ENCODE data around the gene CCDC121.
"Not testable (repeated sequence)": the region's sequence is repeated elsewhere in the genome, so short reads cannot be mapped to it uniquely, and the experiment has no call there.

Gene CCDC121

DNA sequence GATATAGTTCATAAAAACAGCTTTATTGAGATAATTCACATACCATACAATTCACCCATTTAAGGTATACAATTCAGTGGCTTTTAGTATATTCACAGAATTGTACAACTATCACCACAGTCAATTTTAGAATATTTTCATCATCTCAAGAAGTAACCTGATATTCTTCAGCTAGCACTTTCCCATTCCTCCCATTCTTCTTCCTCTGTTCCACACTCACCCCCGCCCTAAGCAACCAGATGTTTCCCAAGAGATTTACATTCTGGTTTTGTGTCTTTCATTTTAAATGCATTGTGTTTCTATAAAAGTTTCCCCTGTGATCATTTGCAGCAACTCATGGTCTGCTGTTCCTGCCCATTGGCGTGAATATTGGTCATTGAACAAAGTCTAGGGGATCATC, 5.5 kb upstream of the CCDC121 start:
- no peak for DNase-seq

DNA sequence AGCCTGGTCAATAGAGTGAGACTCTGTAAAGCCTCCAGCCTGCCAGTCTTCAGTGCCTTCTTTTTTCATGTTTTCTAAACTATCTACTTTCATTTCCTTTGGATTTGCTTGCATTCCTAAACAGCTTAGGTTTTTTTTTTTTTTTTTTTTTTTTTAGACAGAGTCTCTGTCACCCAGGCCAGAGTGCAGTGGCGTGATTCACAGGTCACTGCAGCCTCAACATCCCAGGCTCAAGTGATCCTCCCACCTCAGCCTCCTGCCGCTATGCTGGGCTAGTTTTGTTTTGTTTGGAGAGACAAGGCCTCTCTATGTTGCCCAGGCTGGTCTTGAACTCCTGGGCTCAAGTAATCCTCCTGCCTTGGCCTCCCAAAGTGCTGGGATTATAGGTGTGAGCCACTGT, 1.4 kb upstream of the CCDC121 start:
- not testable (repeated sequence) for DNase-seq

DNA sequence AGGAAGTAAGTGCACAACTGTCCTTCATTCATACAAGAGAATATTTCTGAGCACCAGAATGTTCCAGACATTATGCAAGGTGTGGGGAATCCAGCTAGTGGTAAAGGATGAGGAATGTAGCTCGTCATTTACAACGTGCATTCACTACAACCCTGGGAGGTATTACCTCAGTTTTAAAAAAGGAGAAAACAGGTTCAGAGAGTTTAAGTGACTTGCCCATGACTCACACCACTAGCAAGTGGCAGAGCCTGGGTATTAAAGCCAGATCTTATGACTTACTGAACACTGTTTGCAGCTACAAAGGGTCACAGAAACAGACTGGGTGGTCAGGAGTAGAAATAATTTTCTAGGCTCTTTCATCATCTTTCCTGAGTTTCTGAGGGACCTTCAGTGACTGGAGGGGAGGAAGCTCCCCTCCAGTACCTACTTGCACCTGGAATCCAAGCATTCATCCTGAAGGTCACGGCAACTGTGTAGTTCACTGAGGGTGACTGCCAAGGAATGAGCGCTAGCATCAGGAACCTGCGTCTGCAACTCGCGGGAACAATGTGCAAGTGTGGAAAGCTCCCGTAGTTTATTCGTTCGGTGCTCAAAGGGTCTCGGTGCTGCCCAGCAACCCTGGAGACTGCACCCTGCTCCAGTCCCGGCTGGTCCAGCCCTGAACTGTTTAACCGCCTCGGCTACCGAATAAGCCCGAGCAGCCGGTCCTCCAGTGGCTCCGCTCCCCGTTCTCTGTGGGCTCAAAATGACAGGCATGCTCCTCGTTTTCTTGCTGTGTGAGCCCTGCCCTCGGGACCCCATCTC, 647 bp downstream of the CCDC121 start:
- DNase-seq = no peak

DNA sequence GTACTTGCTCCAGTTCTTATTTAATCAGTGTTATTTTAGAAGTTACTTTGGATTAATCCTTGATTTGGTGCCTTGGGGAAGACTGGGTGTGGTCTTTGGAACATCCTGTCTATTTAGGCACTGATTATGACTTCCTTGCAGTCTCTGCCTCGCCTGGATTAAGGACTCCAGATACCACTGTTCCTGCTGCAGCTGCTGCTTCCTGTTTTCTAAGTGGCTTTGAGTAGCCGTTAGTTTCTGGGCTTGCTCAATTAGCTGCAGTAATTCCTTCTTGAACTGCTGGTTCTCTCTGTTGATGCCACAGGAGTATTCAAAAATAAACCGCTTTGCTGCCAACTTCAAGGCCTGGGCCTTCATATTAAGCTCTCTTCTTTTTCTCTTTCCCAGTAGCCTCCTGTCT, 1.9 kb downstream of the CCDC121 start:
- not testable (repeated sequence) for DNase-seq

DNA sequence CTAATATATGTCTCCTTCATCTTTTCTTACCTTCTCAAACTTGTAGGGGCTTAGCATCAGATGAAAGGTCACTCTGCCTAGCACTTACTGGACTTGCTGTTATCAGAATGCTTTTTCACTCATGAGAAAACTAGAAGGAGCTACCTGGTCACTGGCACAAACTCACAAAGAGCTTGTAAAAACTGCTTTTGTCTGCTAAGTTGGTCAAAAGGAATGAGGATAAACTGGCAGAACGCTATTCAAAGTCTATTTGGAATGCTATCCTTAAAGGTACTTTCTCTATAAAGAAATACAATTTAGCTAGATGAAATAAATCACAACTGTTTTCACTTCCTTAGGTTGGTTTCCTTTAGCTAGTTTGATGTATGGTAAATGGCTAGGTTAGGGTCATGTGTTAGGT, 2.5 kb downstream of the CCDC121 start:
- not testable (repeated sequence) for DNase-seq

DNA sequence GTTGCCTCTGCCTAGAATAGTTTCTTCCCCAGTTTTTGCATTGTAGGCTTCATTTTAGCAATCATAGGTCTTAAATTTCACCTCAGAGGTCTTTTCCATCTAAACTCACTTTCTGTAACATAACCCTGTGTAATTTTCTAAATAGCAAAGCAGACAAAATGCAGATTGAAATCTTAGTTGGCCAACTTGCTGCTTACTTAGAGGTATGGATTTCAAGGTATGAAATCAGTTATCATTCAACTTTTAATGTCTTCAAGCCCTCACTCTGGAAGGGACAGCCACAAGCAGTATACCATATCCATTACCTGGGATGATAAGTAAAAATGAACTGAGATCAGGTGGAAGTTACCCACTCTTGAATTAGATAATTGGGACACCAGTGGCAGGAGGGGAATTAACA, 3.9 kb downstream of the CCDC121 start:
- DNase-seq = no peak

DNA sequence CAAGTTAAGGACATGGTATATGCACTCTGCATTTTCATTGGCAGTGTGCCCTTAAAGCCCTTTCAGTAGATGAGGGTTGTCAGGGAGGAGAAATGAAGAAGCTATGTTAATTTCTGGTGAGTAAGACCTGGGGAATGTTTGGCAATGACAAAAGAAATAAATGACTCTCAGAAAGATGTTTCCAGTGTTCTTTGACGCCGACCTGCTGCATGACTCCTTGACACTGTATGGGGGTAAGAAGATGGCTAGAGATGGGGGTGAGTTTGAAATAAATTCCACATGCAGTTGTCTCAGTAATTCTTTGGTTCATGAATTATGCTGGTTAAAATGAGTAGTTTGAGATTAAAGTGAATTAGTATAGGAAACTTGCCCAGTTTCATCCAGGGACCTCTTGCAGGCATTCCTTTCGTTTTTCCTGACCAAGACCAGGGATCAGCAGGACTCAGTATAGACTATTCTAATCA, 5.9 kb downstream of the CCDC121 start:
- DNase-seq = no peak

DNA sequence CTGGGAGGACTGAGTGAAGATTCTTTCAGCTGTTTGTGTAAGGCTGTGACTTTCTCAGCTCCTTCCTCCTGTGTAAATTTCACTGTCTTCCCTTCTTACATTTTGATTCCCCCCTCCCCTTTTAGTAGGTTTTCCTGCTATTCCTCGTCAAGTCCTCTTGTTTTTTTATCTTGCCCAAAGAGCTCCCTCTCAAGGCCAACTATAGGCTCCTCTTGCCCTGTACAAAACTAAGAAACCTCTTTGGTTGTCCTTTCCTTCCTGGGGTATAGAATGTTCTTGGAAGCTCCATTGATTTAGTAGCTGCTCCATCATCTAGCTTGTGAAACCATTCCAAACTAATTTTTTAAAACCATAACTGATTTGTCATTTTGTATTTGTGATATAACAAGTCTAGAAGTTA, 7.3 kb downstream of the CCDC121 start:
- no peak for DNase-seq

DNA sequence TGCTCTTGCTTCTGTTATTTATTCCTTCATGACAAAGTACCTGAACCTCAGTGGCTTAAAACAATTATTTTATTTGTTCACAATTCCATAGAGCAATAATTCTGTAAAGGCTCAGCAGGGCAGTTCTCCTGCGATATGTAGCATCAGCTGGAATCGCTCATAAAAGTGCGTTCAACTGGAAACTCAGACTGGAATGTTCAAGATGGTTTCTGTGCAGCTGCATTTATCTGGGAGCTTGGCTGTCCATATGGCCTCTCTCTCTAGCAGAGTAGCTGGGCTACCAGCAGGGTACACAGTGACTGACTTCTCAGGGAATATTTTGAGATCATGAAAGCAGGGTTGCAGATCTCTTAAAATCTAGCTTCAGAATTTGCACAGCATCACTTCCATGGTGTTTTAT, 13.5 kb downstream of the CCDC121 start:
- no peak for DNase-seq

DNA sequence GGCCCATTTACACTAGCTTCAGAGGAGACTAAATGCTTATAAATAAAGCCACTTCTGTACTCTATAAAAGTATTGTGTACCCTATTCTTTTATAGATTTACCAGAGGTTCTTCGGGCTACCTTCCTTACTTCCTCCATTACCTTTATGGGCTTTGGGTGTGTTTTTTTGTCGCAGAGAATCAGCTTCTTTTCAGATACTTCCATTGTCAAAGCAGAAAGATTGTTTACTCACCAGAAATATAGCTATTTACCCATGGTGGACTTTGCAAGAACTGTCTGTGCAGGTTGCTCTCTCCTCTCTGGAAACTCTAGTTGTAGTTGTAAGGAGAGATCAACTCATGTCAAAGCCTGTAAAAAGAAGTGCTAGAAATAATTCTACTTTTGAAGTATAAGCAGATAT, 14.8 kb downstream of the CCDC121 start:
- no peak for DNase-seq

DNA sequence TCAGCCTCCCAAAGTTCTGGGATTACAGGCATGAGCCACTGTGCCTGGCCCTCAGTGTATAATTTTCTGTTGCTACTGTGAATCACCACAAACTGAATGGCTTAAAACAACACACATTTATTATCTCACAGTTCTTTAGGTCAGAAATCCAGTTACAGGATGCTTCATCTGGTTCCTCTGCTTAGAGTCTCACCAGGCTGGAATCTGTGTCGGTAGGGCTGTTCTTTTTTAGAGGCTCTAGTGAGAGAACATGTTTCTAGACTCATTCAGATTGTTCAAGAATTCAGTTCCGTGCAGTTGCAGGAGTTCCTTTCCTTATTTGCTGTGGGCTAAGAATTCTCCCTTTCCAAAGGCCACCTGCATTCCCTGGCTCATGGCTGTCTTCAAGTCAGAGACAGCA, 22.2 kb downstream of the CCDC121 start:
- no peak for DNase-seq

DNA sequence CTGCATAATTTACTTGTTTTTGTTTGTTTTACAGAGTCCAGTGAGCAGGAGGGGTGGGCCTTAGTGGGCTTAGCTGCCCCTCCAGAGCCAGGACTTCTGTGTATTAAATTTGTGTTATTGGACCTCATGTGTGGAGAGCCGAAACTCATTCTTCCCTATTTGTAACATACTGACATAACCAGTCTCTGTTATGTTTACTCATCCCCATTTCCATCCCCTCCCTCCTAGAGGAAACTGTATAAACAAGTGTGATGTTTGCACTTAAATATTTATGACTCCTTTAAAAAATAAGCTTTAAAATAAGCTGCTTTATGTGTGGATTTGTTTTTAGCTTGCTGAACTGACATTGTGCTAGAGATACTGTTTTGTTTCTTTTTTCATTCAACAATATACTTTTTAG, 32.2 kb downstream of the CCDC121 start:
- no peak for DNase-seq

DNA sequence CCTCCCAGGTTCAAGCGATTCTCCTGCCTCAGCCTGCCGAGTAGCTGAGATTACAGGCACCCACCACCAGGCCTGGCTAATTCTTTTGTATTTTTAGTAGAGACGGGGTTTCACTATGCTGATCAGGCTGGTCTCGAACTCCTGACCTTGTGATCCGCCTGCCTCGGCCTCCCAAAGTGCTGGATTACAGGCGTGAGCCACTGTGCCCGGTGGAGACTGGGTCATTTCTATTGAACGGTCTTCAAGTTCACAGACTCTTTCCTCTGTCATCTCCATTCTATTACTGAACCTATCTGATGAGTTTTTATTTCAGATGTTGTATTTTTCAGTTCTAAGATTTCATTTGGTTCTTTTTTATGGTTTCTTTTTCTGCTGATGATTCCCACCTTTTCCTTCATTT, 33.4 kb downstream of the CCDC121 start:
- DNase-seq = not testable (repeated sequence)

DNA sequence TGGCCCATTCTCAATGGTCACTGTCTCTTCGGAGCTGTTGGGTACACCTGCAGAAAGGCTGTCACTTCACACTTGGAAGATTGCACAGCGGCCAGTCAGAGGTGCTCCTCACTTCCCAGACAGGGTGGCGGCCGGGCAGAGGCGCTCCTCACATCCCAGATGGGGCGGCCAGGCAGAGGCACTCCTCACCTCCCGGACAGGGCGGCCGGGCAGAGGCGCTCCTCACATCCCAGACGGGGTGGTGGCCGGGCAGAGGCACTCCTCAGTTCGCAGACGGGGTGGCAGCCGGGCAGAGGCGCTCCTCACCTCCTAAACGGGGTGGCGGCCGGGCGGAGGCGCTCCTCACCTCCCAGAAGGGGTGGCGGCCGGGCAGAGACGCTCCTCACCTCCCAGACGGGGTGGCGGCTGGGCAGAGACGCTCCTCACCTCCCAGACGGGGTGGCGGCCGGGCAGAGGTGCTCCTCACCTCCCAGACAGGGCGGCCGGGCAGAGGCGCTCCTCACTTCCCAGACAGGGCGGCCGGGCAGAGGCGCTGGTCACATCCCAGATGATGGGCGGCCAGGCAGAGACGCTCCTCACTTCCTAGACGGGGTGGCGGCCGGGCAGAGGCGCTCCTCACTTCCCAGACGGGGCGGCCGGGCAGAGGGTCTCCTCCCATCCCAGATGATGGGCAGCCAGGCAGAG, 34.6 kb downstream of the CCDC121 start:
- DNase-seq = not testable (repeated sequence)

DNA sequence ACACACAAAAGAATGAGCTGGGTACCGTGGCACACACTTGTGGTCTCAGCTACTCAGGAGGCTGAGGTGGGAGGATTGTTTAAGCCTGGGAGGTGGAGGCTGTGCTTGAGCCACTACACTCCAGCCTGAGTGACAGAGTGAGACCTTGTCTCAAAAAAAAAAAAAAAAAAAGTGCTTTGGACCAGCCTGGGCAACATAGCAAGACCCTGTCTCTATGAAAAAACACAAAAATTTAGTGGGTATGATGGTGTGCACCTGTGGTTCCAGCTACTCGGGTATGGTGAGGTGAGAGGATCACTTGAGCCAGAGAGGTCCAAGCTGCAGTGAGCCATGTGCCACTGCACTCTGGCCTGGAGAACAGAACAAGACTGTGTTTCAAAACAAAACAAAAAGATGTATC, 35.6 kb downstream of the CCDC121 start:
- DNase-seq = no peak

DNA sequence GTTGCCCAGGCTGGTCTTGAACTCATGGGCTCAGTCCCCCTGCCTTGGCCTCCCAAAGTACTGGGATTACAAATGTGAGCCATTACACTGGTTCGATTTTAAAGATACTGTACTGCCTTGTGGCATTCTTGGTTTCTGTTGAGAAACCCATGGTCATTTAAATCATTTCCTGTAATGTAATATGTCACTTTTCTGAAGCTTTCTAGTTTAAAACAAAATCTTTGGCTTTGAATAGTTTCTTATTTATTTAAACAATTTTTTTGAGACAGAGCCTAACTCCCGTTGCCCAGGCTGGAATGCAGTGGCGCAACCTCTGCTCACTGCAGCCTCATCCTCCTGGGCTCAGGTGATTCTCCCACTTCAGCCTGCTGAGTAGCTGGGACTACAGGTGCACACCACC, 37.1 kb downstream of the CCDC121 start:
- no peak for DNase-seq

DNA sequence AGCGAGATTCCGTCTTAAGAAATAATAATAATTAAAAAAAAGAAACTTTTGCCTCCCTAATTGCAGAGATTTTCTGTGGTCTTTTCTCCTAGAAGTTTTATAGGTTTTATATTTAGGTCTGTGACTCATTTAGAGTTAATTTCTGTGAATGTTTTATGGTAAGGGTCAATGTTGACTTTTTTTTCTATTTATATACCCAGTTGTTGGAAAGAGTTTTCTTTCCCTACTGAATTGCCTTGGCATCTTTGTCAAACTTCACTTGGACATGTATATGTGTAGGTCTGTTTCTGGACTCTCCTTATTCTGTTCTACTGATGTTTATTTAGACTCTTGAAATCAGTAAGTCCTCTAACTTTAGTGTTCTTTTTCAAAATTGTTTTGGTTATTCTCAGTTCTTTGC, 40.5 kb downstream of the CCDC121 start:
- DNase-seq = no peak

DNA sequence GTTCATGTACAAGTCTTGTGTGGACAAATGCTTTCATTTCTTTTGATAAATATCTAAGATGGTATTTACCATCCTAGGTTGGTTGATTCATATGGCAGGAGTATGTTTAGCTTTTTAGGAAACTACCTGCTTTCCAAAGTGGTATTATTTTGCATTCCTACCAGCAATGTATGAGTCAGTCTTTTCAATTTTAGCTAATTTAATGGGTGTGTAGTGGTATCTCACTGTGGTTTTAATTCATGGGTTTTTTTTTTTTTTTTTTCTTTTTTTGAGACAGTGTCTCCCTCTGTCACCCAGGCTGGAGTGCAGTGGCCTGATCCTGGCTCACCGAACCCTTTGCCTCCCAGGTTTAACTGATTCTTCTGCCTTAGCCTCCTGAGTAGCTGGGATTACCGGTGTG, 41.8 kb downstream of the CCDC121 start:
- no peak for DNase-seq

DNA sequence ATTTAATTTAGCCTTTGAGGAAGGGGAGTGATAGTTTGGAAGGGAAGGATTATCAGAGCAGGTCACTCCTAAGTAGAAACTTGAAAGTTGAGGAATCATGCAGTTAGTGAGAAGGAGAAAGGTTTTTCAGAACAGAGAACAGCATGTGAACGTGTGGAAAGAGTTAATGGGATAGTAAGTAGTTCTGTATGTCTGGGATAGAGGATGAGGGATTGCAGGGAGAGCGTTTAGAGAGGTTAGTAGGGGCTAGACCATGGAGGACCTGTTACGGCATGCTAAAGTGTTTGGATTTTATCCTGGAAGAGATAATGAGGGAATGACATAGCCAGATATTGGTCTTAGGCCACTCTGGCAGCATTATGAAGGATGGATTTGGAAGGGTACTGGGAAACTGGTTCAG, 44.2 kb downstream of the CCDC121 start:
- no peak for DNase-seq

DNA sequence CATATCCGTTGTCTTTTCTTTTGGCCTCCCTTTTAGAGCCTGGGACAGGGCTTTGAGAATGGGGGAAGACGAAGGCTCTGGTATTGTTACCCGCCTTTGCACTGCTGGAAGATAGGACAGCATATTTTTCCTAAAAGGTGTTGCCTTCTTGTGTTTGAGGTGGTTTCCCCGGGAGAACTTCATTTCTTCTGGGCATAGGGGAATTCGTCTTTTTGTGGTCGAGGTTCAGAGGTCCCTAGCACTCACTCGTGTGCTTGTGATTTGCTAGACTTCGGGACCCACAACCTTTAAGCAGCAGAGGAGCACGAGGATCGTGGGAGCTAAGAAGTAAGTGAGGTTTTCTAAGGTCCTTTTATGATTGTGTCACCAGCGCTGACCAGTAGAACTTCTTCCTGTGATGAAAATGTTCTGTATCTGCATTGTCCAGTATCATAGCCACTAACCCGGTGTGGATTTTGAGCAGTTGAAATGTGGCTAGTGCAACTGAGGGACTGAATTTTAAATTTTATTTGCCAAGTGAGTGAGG, 45.4 kb downstream of the CCDC121 start:
- peak; percentile 59 for DNase-seq

DNA sequence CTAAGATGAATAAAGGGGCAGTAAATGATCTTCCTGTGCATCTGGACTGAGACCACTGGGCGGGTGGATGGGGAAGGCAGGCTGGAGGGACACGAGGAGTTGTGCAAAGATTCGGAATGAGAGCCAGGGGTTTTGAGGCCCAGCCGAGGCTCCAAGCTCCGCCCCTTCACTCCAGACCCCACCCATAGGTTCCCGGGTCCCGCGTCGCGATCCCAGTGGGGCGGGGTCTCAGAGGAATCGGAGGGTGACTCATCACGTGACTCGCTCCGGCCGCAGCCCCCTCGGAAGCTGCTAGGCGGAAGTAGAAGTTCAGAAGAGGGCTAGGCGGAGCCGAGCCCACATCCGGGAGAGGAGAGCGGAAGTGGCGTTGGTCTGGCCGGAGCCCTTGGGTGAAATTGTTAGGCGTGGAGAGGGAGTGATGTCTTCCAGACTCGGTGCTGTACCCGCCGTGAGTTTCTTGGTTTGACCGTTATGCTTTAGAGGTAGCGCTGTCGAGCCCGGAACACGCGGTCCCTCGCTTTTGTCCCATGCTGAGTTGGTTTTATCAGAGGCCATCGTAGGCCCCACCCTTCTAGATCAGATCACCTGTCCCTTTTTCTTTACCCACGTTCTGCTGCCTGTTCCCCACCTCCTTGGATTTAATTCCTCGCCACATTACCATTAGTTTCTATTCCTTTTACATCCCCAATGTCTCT, 46.0 kb downstream of the CCDC121 start, which contains the start of gene ZNF512:
Gene ZNF512 (plus strand): TSS at position 348 of the 695 bp plus-strand sequence. CDS start 71 bp downstream, at position 419.
- DNase-seq = peak; percentile 91

DNA sequence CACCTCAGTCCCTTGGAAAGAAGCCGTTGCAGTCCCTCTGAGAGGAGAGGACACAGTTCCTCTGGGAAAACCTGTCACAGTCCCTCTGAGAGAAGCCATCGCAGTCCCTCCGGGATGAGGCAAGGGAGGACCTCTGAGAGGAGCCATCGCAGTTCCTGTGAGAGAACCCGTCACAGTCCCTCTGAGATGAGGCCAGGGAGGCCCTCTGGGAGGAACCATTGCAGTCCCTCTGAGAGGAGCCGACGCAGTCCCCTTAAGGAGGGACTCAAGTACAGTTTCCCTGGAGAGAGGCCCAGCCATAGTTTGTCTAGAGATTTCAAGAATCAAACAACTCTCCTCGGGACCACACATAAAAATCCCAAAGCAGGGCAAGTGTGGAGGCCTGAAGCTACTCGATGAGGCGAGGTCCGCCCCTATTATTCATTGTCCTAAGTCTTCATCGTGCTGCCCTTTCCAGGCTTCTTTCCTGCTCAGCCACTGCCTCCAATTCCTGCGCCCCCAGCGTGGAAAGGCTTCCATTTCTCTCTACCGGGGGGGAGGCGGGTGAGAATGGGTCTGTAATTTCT, 46.6 kb downstream of the CCDC121 start:
- peak; percentile 57 for DNase-seq
